Myocyte (in vitro differentiated cells): ENCODE results near the gene ERBB4. TPM values are rescaled to one million over a fixed set of nuclear protein-coding genes. Genes with fewer than 3 reads are reported as not detected.
"Not testable (repeated sequence)": the region's sequence is repeated elsewhere in the genome, so short reads cannot be mapped to it uniquely, and the experiment has no call there.

Experiments
- DNase-seq: peaks from one replicate; pipeline ENCODE4 v3.0.0-alpha.2; 2012; ENCODE audit warnings: low read depth
- total RNA-seq: library from RNA; depleted of rRNA; stranded (reverse); fragments of >200 nt; gene quantifications from 2 replicates; pipeline ENCODE4 v1.2.3, GENCODE V29; 2014

Gene ERBB4
- total RNA-seq, 1 donor from 2014 or later = 0.16 TPM

GRCh38 chr2:212227755-212228154 is 310.8 kb downstream of the ERBB4 start:
- DNase-seq = peak; percentile 67

DNA sequence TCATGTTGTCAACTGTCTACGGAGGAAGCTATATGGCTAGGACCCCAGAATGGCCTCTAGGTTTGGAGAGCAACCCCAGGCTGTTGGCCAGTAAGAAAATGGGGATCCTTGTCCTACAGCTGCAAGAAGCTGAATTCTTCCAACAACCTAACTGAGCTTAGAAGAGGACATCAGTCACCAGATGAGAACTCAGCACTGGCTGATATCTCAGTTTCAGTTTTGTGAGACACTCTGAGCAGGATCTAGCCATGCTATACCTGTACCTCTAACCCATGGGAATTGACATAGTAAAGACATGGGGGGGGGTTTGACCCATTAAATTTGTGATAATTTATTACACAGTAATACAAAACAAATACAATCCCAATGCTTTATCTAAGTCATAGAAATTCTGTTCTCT is 312.5 kb downstream of the ERBB4 start:
- DNase-seq = no peak

- no peak for DNase-seq
These were observed 314.9 kb downstream of the ERBB4 start for GRCh38 chr2:212223696-212224095.

DNA sequence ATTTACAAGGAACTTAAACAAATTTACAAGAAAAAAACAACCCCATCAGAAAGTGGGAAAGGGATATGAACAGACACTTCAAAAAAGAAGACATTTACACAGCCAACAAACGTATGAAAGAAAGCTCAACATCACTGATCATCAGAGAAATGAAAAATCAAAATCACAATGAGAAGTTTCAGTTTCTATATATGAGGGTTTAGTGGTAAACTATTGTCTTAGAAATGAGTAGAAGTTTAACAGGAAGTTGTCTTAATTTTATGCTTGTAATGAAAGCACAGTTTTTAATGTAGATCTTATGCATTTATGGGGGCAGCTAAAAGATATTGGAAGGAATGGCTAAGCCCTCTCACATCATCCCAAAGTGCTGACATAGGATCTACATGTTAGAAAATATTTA is 325.4 kb downstream of the ERBB4 start:
- DNase-seq = no peak

DNA sequence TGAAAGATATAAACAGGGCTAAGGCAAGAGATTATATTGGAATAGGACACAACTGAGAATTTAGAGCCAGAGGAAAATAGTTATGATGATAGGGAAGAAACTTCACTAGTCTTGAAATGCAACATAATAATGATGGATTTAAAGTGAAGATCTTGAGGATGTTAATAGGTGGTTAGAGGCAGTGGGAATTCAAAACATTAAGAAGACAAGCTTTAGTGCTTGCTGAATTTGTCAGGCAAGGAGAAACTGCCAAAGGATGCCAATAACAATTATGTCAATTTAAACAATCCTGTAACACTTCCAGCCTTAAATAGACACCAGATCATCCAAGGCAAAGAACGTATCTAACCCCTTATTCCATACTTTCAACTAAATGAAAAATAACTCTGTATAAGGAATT is 330.1 kb downstream of the ERBB4 start:
- no peak for DNase-seq

DNA sequence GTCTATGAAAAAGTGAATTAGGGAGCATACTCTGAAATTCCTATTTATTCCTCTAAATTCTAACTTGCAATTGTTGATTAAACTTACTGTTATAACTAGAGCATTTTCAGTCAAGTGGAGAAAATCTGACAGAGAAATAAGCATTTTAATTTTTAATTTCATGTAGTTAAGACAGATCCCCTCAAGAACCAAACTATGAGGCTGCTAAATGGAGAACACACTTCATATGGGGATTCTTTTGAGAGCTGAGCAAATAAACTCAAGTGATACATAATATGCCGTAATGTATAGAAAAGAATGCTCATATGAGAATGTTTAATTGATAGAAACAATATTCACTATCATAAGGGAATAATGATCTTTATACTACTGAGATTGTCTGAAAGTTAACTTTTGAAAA is 340.8 kb downstream of the ERBB4 start:
- DNase-seq = no peak

GRCh38 chr2:212195626-212196025 is 343.0 kb downstream of the ERBB4 start:
- no peak for DNase-seq

GRCh38 chr2:212194396-212194795 is 344.2 kb downstream of the ERBB4 start:
- DNase-seq = no peak

- no peak for DNase-seq
These were observed 344.8 kb downstream of the ERBB4 start for GRCh38 chr2:212193803-212194202.

GRCh38 chr2:212193056-212193455 is 345.5 kb downstream of the ERBB4 start:
- no peak for DNase-seq

- DNase-seq = not testable (repeated sequence)
These were observed 347.2 kb downstream of the ERBB4 start for GRCh38 chr2:212191438-212191837.

DNA sequence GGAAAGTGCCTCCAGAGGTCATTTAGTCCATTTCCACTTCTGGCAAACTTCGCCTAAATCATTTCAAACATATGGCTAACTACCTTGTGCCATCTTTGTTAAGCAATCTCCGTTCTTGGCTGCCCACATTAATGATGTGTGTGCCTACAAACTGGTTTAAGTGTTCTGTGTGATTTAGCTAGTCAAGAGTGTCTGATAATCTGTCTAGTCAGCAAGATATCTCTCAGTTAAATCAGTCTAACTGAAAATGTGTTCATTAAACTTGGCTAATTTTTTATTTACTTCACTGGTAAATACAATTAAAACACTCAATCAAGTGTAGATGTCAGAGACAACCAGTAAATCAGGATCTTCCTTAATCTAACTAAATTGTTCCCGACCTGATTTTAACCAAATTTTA is 352.4 kb downstream of the ERBB4 start:
- no peak for DNase-seq

GRCh38 chr2:212181646-212182045 is 357.0 kb downstream of the ERBB4 start:
- no peak for DNase-seq

DNA sequence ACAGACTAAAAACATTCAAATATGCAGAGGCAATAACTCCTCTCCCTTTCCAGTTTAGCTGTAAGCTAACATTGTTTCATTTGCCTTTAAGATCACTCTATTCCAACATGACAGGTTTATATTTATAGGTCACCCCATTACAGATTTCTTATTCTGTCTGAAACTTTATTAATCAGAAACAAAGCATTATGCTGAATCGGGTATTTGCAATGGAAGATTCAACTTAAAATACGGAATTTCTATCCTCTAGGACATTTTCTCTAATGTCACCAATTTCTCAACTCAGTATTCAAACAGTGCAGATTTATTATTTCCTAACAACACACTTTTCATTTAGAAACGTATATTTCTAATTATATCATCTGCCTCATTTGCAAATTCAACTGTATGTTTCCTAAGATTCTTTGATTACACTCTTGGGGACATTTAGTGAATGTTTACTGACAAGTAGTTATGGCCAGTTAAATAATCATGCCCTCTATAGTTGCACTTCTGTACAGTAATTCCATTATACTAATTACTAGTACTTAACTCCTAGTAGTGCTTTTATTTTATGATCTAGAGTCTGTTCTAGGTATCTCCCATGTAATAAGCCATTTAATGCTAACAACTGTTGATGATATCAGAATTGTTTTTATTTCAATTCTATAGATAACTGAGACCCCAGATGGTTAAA is 358.1 kb downstream of the ERBB4 start:
- DNase-seq = no peak

GRCh38 chr2:212177724-212178123 is 360.9 kb downstream of the ERBB4 start:
- no peak for DNase-seq

DNA sequence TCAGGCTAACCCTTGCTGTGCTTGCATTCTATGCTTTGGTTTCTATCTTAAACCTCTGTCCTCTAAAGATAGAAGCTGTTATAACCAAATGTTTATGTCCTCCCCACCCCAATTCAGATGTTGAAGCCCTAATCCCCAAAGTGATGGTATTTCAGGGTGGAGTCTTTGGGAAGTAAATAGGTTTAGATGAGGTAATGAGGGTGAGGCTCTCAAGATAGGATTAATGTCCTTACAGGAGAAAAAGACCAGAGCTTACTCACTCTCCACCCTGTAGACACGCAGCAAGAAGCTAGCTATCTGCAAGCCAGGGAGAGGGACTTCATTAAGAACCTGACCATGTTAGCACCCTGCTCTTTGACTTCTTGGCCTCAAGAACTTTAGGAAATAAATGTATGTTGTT is 362.5 kb downstream of the ERBB4 start:
- peak; percentile 11 for DNase-seq

GRCh38 chr2:212173756-212174510 is 364.7 kb downstream of the ERBB4 start:
- no peak for DNase-seq

GRCh38 chr2:212173331-212173730 is 365.3 kb downstream of the ERBB4 start:
- no peak for DNase-seq

- no peak for DNase-seq
These were observed 368.2 kb downstream of the ERBB4 start for GRCh38 chr2:212170382-212170781.

GRCh38 chr2:212158081-212158480 is 380.5 kb downstream of the ERBB4 start:
- DNase-seq = no peak

DNA sequence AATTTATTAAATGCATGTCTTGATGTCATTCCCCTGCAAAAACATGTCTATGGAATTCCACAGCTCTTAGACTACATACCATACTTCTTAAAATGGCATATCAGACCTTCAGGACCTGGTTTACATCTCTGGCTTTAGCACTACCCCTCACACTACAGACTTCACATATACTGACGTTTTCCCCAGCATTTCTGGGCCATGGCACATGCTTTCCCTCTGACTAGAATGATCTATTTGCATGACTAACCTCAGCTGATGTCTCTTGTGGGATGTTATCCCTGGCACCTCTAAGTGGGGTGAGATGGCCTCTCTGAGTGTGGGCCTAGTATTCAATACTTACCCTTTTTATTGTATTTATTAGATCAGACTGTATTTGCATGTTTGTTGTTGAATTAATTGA is 381.6 kb downstream of the ERBB4 start:
- peak; percentile 17 for DNase-seq

DNA sequence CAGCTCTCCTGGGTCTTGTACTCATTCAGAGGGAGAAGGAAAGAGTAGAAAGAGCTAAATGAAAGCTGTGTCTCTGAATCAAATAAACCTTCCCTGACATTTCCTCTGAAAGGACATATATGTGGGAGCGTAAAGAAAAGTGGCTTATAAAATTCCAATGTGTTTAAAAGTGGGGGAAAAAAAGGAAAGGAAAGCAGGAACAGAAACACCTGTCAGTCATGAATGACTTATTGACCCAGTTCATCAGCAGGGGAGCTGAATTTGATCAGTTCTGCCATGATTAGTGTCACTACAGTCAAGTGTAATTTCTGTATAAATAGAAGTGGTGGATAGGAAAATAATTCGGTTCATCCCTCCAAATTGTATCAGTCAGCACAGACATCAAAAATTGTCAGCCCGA is 382.5 kb downstream of the ERBB4 start:
- DNase-seq = no peak

- no peak for DNase-seq
These were observed 384.1 kb downstream of the ERBB4 start for GRCh38 chr2:212154477-212154878.
